HG02759 (cell line): ENCODE measurements around the gene PPP1R2.
A peak's percentile ranks its signal among the peaks of the same experiment; 100 is the strongest.
"Not testable (repeated sequence)": the region's sequence is repeated elsewhere in the genome, so short reads cannot be mapped to it uniquely, and the experiment has no call there.

Source experiments
- ATAC-seq: cut with Tn5 transposase; IDR thresholded peaks from one replicate; pipeline ENCODE4 v1.9.1; 2021; ENCODE audit warnings: mild to moderate bottlenecking, moderate library complexity; ENCODE audit not compliant: unreplicated experiment

Gene PPP1R2

DNA sequence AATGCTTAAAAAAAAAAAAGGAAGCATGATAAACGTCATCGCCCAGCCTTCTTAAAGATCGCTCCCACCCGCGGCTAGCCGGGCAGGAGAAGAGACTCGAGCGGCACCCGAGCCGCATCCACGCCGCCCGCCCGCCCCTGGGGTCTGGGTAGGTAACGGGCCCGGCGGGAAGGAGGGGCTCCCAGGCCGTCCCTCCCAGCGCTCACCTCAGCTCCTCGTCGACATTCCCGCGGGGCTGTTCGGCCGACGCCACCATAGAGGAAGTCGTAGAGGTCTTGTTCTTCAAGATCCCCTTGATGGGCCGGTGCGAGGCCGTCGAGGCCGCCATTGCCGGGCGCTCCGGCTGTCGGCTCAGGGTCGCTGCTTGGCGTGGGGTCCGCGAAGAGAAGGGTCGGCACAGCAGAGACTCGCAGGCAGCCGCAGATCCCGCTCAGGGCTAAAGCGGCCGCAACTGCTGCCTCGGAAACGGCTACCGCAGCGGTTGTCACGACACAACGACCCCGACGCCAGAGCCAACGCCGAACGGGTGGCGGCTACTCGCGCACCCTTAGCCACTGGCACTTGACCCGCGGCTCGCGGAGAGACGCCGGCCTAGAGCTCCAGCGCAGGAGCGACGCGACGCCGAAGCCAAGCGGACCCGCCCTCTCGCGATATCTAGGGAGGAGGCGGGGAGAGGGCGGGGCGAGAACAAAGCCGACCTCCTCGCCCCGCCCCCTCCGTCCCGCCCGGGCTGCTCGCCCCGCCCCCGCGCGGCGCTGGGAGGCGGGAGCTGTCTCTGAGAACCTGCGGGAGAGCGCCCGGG lies at the start of gene PPP1R2:
Gene PPP1R2, minus strand, starts transcription at position 628 of the 802 bp plus-strand sequence. Its CDS starts 300 bp downstream, at position 328.
- ATAC-seq = peak; percentile 79

- ATAC-seq = no peak
These were observed 48.7 kb upstream of the PPP1R2 start for GRCh38 chr3:195591852-195592251.

DNA sequence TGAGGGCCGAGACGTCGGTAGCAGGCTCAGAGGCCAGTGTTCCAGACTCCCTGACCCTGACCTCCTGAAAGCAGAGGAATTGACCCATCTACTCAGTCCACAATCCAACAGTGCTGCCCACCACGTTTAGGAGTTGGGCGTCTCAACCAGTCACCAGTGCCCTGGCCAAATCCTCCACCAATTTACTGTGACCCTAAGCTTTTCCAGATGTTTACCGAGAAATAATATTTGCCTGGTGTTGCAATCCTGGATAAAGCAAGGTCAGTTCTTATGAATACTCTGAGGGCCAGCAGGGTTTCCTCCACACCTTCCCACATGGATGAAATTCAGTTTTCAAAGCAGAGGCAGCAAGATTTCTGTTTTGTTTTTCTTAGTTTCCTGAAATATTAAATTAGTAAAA lies 48.1 kb upstream of the PPP1R2 start:
- no peak for ATAC-seq

DNA sequence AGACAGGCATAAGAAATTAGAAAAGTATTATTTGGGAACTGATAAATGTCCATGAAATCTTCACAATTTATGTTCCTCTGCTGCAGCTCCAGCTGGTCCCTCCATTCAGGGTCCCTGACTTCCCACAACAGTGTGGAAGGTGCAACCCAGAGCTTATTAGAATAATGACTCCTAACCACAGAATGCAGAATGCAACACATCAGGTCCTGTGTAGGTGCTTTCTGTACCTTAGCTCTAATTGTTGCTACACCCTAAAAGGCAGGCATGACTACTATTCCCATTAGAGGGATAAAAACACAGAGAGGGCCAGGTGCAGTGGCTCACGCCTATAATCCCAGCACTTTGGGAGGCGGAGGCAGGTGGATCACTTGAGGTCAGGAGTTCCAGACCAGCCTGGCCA lies 47.3 kb upstream of the PPP1R2 start:
- not testable (repeated sequence) for ATAC-seq

DNA sequence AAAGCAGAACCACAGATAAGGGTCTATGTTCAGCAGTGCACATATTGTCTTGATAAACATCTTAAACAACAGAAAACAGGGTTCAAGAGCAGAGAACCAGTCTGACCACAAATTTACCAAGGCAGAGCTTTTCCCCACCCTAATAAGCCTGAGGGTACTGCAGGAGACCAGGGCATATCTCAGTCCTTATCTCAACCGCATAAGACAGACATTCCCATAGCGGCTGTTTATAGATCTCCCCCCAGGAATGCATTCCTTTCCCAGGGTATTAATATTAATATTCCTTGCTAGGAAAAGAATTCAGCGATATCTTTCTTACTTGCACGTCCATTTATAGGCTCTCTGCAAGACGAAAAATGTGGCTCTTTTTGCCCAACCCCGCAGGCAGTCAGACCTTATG lies 46.7 kb upstream of the PPP1R2 start:
- ATAC-seq = not testable (repeated sequence)

GRCh38 chr3:195587824-195588223 lies 44.7 kb upstream of the PPP1R2 start:
- ATAC-seq = no peak

GRCh38 chr3:195587406-195587805 lies 44.3 kb upstream of the PPP1R2 start:
- ATAC-seq = no peak

DNA sequence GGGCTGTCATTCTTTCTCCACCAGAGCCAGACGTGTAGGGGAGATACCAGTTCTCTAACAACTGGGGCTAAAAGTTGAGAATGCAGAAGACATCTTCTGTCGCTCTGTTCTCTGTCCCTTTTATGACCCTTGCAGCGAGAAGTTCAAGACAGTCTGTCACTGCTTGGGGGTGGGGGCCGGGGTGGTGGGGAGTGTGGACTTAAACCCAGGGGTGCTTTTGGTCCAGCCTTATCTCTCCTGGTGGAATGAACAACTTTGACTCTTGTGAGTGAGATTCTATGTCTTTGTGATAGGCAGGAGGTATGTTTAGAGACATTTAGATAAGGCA lies 41.4 kb upstream of the PPP1R2 start:
- no peak for ATAC-seq

- no peak for ATAC-seq
These were observed 40.9 kb upstream of the PPP1R2 start, which contains the start of gene APOD for GRCh38 chr3:195583831-195584542. APOD (minus strand) TSS chr3:195583940; CDS start chr3:195579461, 4,479 bp downstream.

GRCh38 chr3:195582947-195583346 lies 39.8 kb upstream of the PPP1R2 start:
- ATAC-seq = no peak

GRCh38 chr3:195580744-195581443 lies 37.8 kb upstream of the PPP1R2 start:
- ATAC-seq = no peak

GRCh38 chr3:195579281-195579680 lies 36.2 kb upstream of the PPP1R2 start:
- ATAC-seq = no peak

DNA sequence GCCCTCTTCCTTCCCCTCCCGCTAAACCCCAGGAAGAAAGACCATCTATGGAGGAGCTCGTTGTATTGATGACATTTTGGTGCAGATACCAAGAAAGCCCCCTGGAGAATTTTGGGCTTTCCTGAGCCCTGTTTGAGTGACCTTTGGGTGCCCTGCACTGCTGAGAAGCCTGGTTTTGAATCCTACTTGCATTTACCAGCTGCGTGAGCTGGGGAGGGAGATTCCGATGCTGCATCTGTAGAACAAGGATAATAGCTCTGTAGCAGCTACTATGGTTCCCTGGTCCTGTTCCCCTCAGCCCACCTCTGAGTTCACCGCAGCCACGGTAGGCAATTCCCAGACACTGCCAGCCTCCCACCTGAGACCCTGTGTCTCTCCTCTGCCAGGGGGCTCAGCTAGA lies 35.4 kb upstream of the PPP1R2 start:
- ATAC-seq = no peak

DNA sequence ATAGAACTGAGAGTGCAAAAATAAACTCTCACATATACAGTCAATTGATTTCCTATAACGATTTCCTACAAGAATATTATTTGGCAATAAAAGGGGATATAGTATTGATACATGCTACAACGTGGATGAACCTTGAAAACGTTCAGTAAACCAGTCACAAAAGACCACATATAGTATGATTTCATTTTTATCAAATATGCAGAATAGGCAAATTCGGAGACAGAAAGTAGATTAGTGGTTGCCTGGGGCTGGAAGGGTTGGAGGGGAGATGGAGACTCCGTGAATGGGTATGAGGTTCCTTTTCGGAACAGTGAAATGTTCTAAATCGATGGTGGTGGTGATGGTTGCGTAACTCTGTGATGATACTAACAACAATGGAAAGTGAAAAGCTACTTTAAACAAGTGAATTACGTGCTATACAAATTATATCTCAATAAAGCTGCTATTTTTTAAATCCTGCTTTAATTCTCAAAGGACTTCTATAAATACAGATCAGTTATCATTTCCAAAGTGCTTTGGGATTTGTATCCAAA lies 34.6 kb upstream of the PPP1R2 start:
- ATAC-seq = no peak

DNA sequence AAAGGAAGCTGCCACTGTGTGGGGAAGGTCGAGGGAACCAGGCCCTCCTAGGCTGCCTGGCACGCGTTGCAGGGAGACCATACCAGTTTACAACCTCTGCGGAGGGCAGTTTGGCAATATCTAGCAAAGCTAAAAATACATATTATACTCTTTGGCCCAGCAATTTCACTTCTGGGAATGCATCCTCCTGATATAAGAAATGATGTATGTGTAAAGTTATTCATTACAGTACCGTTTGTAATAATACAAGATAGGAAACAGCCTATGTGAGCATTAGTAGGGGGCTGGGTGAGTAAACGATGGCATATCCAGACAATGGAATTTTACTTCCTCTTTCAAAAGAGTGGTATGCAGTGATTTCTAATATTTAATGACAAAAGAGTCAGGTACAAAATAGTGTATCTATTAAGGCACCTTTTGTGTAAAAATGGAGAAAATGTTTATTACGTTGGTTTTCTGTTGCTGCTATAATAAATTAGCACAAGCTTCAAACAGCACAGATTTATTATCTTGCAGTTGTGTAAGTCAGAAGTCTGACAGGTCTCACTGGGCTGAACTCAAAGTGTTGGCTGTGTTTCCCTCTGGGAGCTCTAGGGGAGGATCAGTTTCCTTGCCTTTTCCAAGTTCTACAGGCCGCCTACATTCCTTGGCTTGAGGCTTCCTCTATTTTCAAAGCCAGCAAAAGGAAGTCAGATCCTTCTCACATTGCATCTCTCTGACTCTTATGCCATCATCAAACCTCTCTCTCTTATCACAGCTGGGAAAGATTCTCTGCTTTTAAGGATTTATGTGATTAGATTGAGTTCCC lies 31.6 kb upstream of the PPP1R2 start:
- ATAC-seq = no peak

- ATAC-seq = no peak
These were observed 30.7 kb upstream of the PPP1R2 start for GRCh38 chr3:195573611-195574496.

- no peak for ATAC-seq
These were observed 28.2 kb upstream of the PPP1R2 start for GRCh38 chr3:195571361-195571760.

DNA sequence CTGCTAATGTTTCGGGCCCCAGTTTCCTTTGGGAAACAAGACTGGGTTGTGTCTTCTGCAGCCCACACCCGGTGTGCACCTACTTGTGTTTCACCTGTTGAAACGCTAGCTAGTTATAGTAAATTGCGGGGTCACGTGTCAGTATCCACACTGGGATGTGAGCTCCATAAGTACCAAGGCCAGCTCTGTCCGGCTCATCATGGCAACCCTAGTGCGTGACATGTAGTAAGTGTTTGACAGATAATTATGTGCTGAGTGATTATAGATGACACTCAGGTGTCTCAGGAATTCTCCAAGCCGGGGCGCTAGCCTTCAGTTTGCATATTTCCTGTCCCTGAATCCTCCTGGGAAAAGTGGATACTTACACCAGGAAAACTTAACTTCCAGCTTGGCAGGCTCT lies 27.8 kb upstream of the PPP1R2 start:
- ATAC-seq = no peak

DNA sequence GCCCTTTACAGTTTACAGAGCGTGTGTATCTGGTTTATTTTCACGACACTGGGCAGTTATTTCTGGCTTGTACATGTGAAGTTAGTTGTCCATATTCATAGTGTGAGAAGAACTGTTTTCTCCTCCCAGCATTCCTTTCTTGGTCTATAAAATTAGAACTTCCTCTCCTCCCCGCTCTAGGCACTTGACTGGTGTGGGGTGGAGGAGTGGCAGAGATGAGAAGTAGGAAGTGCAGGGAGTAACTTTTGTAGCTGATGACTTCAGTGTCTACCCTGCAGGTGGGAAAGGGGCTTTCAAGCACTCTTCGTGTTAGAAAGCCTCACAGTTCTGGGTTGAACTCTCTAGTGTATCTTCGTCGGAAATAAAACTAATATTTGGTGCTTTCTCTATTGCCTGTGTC lies 27.2 kb upstream of the PPP1R2 start:
- no peak for ATAC-seq

GRCh38 chr3:195568630-195569029 lies 25.5 kb upstream of the PPP1R2 start:
- ATAC-seq = no peak
